HG03565 (cell line): ENCODE measurements around the gene IQCK.
"Not testable (repeated sequence)": the region's sequence is repeated elsewhere in the genome, so short reads cannot be mapped to it uniquely, and the experiment has no call there.

Source experiments
- ATAC-seq: cut with Tn5 transposase; IDR thresholded peaks from one replicate; pipeline ENCODE4 v1.9.1; 2021; ENCODE audit warnings: mild to moderate bottlenecking, moderate library complexity; ENCODE audit not compliant: unreplicated experiment

Gene IQCK

DNA sequence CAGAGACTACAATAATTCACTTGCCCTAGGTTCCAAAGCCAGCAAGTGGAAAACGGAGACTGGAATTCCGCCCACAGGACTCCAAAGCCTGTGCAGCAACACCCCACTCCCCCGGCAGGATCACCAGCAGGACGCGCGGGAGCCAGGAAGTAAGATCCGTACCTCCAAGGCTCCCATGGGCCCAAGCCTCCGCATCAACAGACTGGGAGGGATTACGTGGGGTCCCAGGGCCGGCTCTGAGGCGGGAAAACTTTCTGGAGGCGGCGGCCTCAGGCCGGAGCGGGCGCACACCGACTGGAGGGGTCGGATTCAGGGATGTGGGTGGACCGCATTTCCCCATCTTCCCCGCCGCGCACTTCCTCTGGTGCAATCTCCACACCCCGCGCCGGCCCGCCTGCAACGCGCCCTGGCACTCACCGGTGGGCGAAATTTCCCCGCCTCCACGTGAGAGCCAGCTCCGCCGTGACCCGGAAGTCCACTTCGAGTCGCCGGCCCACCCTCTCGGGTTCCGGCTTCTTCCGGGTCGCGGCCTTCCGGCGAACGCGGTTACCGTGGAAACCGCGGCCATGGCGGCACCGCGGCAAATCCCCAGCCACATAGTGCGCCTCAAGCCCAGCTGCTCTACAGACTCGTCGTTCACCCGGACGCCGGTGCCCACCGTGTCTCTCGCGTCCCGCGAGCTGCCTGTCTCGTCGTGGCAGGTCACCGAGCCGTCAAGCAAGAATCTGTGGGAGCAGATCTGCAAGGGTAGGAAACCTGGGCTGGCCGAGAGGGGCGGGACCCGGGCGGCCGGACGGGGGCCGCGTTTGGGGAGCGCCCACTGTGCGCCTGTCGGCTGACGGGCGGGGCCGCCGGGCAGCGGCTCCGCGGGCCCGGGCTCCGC lies at the start of gene IQCK, which contains the start of gene KNOP1:
IQCK (plus strand) TSS at position 531 of the 883 bp plus-strand sequence; CDS start at position 567, 36 bp downstream.
KNOP1 (minus strand) TSS at position 487 of the 883 bp plus-strand sequence. CDS start 3,192 bp downstream, outside the sequence.
- ATAC-seq, result peak; percentile 86

GRCh38 chr16:19672378-19672777 lies 45.7 kb upstream of the IQCK start:
- ATAC-seq, result no peak

- ATAC-seq, result no peak
Observed at GRCh38 chr16:19674485-19674884, 43.6 kb upstream of the IQCK start.

DNA sequence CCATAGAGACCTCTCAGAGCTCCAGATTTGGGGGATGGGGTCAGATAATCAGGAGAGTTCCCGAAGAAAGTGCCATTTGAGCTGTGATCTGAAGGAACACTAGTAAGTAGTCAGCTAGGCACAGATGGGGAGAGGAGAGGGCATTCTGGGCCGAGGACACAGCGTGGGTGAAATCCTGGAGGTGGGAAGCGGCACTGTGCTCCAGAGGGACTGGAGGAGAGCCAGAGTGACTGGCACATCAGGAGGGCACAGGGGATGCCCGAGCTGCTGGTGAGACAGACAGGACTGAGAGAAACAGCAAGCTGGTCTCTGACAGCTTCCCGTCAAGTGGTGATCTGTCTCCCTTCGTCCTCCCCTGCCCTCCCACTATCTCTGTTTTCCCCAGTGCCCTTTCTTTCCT lies 40.7 kb upstream of the IQCK start:
- ATAC-seq, result no peak

DNA sequence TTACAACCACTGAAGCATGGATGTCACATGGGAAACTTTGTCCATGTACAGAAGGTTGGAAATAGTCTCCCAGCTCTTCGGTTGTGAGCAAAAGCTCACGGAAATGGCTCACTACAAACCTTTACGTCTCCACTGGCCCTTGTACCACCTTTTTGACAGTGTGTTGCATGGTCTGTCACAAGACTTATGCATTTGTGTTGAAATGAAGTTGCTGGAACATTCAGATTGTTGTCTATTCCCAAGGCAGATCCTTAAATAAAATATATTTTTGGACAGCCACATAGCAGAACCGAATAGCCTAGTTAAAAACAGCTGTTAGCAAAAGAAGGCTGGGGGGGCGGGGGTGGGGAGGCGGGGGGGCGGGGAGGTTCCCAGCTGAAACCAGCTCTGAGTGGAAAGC lies 39.3 kb upstream of the IQCK start:
- no peak for ATAC-seq

DNA sequence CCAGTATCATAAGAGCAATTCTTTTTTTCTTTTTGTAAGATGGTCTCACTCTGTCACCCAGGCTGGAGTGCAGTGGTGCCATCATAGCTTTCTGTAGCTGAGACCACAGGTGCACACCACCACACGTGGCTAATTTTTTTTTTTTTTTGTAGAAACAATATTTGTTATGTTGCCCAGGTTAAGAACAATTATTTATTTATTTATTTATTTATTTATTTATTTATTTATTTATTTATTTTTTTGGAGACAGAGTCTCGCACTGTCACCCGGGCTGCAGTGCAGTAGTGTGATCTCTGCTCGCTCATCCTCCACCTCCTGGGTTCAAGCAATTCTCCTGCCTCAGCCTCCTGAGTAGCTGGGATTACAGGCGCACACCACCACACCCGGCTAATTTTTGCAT lies 38.8 kb upstream of the IQCK start:
- not testable (repeated sequence) for ATAC-seq

GRCh38 chr16:19680881-19681340 lies 37.2 kb upstream of the IQCK start:
- ATAC-seq, result no peak

DNA sequence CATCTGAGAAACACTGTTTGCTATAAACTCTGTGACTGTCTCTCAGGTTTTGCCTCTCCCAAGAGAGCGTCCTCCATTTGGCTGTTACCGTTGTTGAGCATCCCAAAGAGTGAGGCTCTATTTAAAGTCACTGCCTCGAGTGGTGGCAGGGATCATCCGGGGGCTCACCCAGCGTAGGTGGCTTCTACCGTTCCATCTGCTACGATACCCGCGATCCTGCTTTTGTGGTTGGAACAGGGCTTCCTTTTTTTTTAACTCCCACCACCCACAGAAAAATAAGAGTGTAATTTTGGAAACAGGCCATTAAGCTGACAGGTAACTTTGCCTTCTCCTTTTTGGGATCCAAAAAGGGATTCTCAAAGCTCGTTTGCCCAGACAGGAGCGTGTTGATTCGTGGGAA lies 36.4 kb upstream of the IQCK start:
- no peak for ATAC-seq

GRCh38 chr16:19683453-19684236 lies 34.4 kb upstream of the IQCK start:
- ATAC-seq, result no peak

DNA sequence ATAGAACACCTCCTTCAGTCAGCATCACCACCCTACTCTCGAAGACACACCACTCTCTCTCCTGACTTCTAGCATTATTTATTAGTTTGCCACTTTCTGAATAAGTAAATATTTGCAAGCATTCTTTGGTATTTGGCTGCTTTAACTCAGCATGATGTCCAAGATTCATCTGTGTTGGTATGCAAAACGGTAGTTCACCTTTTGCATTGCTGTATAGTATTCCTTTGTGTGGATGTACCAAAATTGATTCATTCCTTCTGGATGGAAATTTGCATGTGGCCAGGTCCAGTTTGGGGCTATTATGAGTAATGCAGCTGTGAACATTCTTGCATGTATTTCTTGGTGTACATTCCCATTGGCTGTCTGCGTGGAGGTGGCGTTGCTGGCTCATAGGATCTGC lies 32.9 kb upstream of the IQCK start:
- no peak for ATAC-seq

DNA sequence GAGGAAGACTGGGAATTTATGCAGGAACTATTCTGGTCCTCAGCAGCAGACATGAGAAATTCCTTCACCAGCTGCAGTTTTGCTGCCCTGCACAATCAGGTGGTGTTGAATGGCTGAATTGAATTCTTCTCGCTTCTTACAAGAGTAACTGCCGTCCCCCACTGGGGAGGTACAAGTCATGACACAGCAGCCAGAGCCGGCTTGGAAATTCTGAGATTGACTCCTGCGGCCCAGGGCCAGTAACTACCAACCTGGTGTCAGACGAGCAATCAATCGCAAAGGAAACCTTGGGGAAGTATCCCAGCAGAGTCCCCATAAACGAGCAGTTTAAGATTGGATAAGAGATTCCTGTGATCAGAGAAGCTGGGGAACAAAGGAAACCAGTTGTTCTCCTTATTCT lies 30.8 kb upstream of the IQCK start:
- ATAC-seq, result no peak

- ATAC-seq, result no peak
Observed at GRCh38 chr16:19688396-19689024, 29.6 kb upstream of the IQCK start.

GRCh38 chr16:19689342-19689741 lies 28.7 kb upstream of the IQCK start:
- ATAC-seq, result no peak

- no peak for ATAC-seq
Observed at GRCh38 chr16:19690196-19690595, 27.9 kb upstream of the IQCK start.

DNA sequence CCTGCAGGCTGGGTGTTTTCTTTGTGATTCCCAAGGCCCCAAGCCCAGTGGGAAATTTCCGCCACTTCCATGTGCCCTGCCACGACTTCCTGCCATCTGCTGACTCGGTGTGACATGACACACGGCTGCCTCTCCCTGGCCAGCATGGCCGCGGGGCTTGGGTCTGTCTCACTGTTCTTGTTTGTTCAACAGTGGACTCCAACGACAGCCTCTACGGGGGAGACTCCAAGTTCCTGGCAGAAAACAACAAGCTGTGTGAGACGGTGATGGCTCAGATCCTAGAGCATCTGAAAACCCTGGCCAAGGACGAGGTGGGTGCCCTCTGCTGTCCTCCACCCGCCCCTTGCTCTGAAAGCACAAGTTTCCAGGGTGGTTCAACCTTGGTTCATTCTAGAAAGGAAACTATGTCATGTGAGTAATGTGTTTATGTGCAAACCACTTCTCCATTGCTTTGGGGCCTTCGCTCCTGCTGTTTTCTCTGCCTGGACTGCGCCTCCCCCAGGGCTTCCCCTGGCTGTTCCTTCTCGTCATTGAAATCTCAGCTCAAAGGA lies 26.8 kb upstream of the IQCK start:
- no peak for ATAC-seq

DNA sequence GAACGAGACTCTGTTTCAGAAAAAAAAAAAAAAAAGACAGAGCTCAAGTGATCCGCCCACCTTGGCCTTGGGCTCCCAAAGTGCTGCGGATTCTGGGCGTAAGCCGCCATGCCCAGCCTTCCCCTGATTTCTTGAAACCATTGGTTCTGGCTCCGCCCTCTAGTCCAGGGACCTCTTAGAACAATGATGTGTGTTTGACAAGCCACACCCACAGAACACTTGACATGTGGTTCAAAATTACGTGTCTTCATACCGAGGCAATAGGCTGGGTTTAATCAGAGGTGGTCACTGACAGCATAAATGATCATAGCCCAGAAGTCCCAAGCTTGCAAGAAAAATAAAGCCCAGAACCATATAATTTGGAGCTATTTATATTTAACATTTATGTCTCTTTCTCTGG lies 23.1 kb upstream of the IQCK start:
- ATAC-seq, result no peak

DNA sequence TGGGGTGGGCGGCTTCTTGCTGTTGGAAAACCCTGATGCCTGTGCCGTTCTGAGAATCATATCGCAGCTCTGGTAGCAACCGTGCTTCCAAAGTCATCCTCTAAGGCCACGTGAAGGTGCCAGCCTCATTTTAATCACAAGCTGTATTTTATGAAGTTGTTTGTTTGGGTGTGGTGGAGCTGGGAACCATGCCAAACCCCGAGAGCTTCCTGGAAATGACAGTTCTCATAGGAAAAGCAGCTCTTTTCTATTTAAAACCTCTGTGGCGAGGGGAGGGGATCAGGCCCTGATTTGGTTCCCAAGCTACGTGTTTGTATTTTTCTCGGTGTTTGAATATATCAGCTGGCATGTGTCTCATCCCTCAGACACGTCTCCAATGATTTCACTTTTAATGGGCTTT lies 21.7 kb upstream of the IQCK start:
- no peak for ATAC-seq

GRCh38 chr16:19696961-19697360 lies 21.1 kb upstream of the IQCK start:
- no peak for ATAC-seq

GRCh38 chr16:19697756-19698318 lies 20.2 kb upstream of the IQCK start:
- no peak for ATAC-seq
